Upper lobe of right lung (tissue), 1 donor: ENCODE data around the gene ULBP3. TPM values are rescaled to one million over a fixed set of nuclear protein-coding genes. Genes with fewer than 3 reads are reported as not detected.
A peak's percentile ranks its signal among the peaks of the same experiment; 100 is the strongest.

Source experiments
- ATAC-seq: fragments of 200-7000 bp; cut with Tn5 transposase; one replicate; pipeline ENCODE4 v1.9.1; 2020; ENCODE audit warnings: mild to moderate bottlenecking, moderate library complexity
- DNase-seq: peaks from one replicate; pipeline ENCODE4 v3.0.0-alpha.2; 2020
- H3K27ac ChIP-seq: fragments of 200-600 bp; one replicate; pipeline ENCODE4 v1.8.0; 2022
- H3K27me3 ChIP-seq: fragments of 200-600 bp; one replicate; pipeline ENCODE4 v1.8.0; 2022; ENCODE audit warnings: mild to moderate bottlenecking
- H3K36me3 ChIP-seq: fragments of 200-600 bp; one replicate; pipeline ENCODE4 v1.8.0; 2022
- H3K4me1 ChIP-seq: fragments of 200-600 bp; one replicate; pipeline ENCODE4 v1.8.0; 2022
- H3K4me3 ChIP-seq: fragments of 200-600 bp; one replicate; pipeline ENCODE4 v1.8.0; 2022; ENCODE audit warnings: mild to moderate bottlenecking
- H3K9me3 ChIP-seq: fragments of 200-600 bp; one replicate; pipeline ENCODE4 v1.8.0; 2022
- intact Hi-C: fragments of 100-400 bp; cut with DNase I; formaldehyde crosslinking; loops from one replicate; pipeline ENCODE4 v1.11.0; 2022
- total RNA-seq: library from RNA; stranded (reverse); fragmentation: NEBNext Ultra II Directional; extraction: Animal tissue kit (Norgen Biotek cat#: 25700); gene quantifications from one replicate; pipeline ENCODE4 v1.2.1, GENCODE V29; 2021
- TF ChIP-seq, protein P1 (sequence below): fragments of 200-600 bp; IDR thresholded peaks from one replicate; pipeline ENCODE4 v1.8.0; 2022; ENCODE audit warnings: antibody characterized with exemption
- donor health status: DM: no; HTN: yes; CAD: no; lungs with severe emphysema.

Gene ULBP3
- total RNA-seq, 1 donor from 2014 or later = 3.8 TPM

DNA sequence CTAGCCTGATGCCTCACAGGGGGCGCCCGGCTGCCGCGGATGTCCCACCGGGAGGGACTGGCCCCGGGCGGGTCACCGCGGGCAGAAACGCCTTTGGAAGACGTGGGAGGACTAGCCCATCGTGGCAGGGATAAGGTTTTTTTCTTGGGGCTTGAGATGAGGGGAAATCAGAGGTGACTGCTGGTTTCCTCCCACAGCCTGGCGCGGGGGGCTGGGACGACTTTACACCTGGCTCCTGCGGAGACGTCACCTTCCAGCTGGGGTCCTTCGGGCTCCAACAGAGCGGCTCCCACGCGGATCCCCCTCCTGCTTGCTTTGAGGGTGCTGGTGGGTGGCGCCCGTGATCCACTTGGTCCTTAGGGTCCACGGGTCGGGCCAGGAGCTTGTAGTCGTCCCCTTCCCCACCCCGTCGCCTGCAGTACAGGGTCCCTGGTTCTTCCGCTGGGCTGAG lies 11.4 kb downstream of the ULBP3 start:
- Histone ChIP-seq H3K4me3 (no peak overlapping the region), H3K9me3 (no peaks in the 10 kb centered on the region), H3K4me1 (no peaks in the 10 kb centered on the region), H3K27ac (no peak overlapping the region), H3K27me3 (peaks cover 10% of the 10 kb centered on the region), H3K36me3 (no peaks in the 10 kb centered on the region)
- intact Hi-C loops = no loop called here
- DNase-seq = no peak
- ATAC-seq = peak; percentile 21
- TF ChIP-seq, protein P1, sequence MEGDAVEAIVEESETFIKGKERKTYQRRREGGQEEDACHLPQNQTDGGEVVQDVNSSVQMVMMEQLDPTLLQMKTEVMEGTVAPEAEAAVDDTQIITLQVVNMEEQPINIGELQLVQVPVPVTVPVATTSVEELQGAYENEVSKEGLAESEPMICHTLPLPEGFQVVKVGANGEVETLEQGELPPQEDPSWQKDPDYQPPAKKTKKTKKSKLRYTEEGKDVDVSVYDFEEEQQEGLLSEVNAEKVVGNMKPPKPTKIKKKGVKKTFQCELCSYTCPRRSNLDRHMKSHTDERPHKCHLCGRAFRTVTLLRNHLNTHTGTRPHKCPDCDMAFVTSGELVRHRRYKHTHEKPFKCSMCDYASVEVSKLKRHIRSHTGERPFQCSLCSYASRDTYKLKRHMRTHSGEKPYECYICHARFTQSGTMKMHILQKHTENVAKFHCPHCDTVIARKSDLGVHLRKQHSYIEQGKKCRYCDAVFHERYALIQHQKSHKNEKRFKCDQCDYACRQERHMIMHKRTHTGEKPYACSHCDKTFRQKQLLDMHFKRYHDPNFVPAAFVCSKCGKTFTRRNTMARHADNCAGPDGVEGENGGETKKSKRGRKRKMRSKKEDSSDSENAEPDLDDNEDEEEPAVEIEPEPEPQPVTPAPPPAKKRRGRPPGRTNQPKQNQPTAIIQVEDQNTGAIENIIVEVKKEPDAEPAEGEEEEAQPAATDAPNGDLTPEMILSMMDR = no peak

GRCh38 chr6:150056916-150057315 lies 12.0 kb downstream of the ULBP3 start:
- Histone ChIP-seq H3K4me3 (no peak overlapping the region), H3K27ac (no peak overlapping the region), H3K9me3 (no peaks in the 10 kb centered on the region), H3K36me3 (no peaks in the 10 kb centered on the region), H3K4me1 (no peaks in the 10 kb centered on the region), H3K27me3 (peaks cover 10% of the 10 kb centered on the region)
- DNase-seq (no peak), ATAC-seq (no peak)
- TF ChIP-seq, protein P1 = no peak
- intact Hi-C loops = no loop called here

DNA sequence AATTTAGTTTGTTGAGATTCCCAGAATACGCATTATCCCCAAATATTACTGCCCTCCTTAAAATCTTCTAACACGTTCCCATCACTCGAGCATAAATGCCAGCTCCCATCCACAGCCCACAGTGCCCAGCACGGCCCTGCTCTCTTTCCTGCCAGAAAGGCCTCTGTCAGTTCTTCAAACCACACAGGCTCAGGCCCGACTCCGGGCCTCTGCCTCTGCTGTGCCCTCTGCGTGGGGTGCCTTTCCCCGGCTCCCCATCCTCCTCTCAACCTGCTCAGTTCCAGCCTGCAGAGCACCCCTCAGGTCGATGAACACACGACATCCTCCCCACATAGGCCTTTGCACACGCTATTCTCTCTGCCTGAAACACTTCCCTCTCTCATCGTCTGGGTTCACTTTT lies 12.8 kb downstream of the ULBP3 start:
- Histone ChIP-seq H3K27me3 (peaks cover 10% of the 10 kb centered on the region), H3K9me3 (no peaks in the 10 kb centered on the region), H3K4me1 (no peaks in the 10 kb centered on the region), H3K36me3 (no peaks in the 10 kb centered on the region), H3K27ac (no peak overlapping the region), H3K4me3 (no peak overlapping the region)
- intact Hi-C loops = no loop called here
- ATAC-seq = no peak
- no peak for DNase-seq
- TF ChIP-seq, protein P1 = no peak

DNA sequence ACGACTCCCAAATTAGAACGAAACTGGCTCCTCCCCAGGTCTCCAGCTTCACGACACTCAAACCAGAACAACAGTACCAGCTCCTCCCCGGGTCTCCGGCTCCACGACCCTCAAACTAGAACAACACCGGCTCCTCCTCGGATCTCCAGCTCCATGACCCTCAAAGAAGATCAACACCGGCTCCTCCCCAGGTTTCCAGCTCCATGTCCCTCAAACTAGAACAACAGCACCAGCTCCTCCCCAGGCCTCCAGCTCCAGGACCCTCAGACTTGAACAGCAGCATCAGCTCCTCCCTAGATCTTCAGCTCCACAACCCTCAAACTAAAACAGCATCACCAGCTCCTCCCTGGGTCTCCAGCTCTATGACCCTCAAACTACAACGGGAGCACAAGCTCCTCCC lies 13.8 kb downstream of the ULBP3 start:
- intact Hi-C loops = no loop called here
- DNase-seq (no peak), ATAC-seq (no peak)
- TF ChIP-seq, protein P1 = no peak
- Histone ChIP-seq H3K4me3 (no peak overlapping the region), H3K27me3 (peaks cover 14% of the 10 kb centered on the region), H3K27ac (no peak overlapping the region), H3K4me1 (no peaks in the 10 kb centered on the region), H3K36me3 (no peaks in the 10 kb centered on the region), H3K9me3 (no peaks in the 10 kb centered on the region)

DNA sequence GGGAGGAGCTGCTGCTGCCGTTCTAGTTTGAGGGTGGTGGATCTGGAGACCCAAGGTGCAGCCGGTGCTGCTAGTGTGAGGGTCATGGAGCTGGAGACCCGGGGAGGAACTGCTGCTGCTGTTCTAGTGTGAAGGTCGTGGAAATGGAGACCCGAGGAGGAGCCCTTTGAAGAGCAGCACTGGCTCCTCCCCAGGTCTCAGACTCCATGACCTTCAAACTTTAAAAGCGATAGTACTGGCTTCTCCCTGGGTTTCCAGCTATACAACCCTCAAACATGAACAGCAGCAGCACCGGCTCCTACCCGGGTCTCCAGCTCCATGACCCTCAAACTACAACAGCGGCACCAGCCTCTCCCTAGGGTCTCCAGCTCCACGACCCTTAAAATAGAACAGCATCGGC lies 15.5 kb downstream of the ULBP3 start:
- ATAC-seq = no peak
- H3K4me1 ChIP-seq = no peaks in the 10 kb centered on the region
- no peaks in the 10 kb centered on the region for H3K36me3 ChIP-seq
- intact Hi-C loops = no loop called here
- peaks cover 15% of the 10 kb centered on the region for H3K27me3 ChIP-seq
- no peak overlapping the region for H3K4me3 ChIP-seq
- DNase-seq = no peak
- TF ChIP-seq, protein P1 = no peak
- no peaks in the 10 kb centered on the region for H3K9me3 ChIP-seq
- no peak overlapping the region for H3K27ac ChIP-seq

GRCh38 chr6:150050846-150051245 lies 18.1 kb downstream of the ULBP3 start:
- Histone ChIP-seq H3K4me3 (no peak overlapping the region), H3K9me3 (no peaks in the 10 kb centered on the region), H3K4me1 (no peaks in the 10 kb centered on the region), H3K36me3 (no peaks in the 10 kb centered on the region), H3K27ac (no peak overlapping the region), H3K27me3 (peaks cover 15% of the 10 kb centered on the region)
- intact Hi-C loops = no loop called here
- no peak for ATAC-seq
- TF ChIP-seq, protein P1 = no peak
- DNase-seq = no peak
